ENCODE results near the gene MYBPC1.

GRCh38 chr12:101604132-101604531 is 9.4 kb downstream of the MYBPC1 start:
- TF ChIP-seq POLR2A (IDR thresholded peaks at IDR 0.05) = no peak
- TF ChIP-seq, protein P1, sequence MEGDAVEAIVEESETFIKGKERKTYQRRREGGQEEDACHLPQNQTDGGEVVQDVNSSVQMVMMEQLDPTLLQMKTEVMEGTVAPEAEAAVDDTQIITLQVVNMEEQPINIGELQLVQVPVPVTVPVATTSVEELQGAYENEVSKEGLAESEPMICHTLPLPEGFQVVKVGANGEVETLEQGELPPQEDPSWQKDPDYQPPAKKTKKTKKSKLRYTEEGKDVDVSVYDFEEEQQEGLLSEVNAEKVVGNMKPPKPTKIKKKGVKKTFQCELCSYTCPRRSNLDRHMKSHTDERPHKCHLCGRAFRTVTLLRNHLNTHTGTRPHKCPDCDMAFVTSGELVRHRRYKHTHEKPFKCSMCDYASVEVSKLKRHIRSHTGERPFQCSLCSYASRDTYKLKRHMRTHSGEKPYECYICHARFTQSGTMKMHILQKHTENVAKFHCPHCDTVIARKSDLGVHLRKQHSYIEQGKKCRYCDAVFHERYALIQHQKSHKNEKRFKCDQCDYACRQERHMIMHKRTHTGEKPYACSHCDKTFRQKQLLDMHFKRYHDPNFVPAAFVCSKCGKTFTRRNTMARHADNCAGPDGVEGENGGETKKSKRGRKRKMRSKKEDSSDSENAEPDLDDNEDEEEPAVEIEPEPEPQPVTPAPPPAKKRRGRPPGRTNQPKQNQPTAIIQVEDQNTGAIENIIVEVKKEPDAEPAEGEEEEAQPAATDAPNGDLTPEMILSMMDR (IDR thresholded peaks at IDR 0.05) = no peak
